D721Med (cell line): ENCODE results near the gene DDOST.

Source experiments
- DNase-seq: peaks from one replicate; pipeline ENCODE4 v3.0.0; 2011; ENCODE audit warnings: low spot score; ENCODE audit not compliant: insufficient read length
- FAIRE-seq: peaks from 2 replicates; lab custom pipeline; 2011; peaks lifted over from hg19 to GRCh38; lab: Jason Lieb, UNC
- TF ChIP-seq, protein P1 (sequence below): IDR thresholded peaks from 2 replicates; pipeline ENCODE4 v1.5.1; 2012; ENCODE audit warnings: mild to moderate bottlenecking, control low read depth; ENCODE audit not compliant: insufficient read depth; ENCODE audit errors: missing control alignments

The DDOST gene

GRCh38 chr1:20705203-20705755 lies 44.1 kb upstream of the DDOST start:
- TF ChIP-seq, protein P1, sequence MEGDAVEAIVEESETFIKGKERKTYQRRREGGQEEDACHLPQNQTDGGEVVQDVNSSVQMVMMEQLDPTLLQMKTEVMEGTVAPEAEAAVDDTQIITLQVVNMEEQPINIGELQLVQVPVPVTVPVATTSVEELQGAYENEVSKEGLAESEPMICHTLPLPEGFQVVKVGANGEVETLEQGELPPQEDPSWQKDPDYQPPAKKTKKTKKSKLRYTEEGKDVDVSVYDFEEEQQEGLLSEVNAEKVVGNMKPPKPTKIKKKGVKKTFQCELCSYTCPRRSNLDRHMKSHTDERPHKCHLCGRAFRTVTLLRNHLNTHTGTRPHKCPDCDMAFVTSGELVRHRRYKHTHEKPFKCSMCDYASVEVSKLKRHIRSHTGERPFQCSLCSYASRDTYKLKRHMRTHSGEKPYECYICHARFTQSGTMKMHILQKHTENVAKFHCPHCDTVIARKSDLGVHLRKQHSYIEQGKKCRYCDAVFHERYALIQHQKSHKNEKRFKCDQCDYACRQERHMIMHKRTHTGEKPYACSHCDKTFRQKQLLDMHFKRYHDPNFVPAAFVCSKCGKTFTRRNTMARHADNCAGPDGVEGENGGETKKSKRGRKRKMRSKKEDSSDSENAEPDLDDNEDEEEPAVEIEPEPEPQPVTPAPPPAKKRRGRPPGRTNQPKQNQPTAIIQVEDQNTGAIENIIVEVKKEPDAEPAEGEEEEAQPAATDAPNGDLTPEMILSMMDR, result no peak
- FAIRE-seq (no peak), DNase-seq (no peak)

DNA sequence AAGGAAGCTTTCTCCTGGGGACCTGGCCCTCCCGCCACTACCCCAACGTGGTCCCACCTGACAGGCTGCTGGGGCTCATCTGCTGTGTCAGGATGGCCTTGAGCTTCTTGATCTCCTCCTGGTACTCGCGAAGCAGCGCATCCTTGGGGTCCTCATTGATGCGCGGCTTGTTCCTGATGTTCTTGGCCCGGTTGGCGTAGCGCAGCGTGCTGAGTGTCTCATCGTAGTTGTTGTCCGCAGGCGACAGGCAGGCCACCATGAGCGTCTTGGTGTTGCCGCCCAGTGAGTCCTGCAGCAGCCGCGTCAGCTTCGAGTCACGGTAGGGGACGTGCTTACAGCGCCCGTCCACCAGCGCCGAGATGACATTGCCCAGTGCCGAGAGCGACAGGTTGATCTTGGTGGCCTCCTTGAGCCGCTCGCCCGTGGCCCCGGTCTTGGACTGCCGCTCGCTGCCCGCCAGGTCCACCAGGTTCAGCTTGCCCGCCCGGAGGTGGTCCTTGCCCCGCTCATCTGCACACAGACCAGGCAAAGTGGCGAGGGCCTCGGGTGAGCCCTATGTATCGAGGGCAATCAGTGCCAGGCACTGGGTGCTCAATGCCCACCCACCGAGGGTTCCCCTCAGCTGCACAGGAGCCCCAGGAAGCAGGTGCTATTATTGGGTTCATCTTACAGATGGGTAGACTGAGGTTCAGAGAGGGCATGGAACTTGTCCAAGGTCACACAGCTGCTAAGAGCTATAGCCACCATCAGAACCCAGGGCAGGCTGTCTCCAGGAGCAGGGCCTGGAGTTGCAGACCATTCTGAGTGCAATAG lies 43.4 kb upstream of the DDOST start:
- no peak for FAIRE-seq
- TF ChIP-seq, protein P1, result no peak
- no peak for DNase-seq

DNA sequence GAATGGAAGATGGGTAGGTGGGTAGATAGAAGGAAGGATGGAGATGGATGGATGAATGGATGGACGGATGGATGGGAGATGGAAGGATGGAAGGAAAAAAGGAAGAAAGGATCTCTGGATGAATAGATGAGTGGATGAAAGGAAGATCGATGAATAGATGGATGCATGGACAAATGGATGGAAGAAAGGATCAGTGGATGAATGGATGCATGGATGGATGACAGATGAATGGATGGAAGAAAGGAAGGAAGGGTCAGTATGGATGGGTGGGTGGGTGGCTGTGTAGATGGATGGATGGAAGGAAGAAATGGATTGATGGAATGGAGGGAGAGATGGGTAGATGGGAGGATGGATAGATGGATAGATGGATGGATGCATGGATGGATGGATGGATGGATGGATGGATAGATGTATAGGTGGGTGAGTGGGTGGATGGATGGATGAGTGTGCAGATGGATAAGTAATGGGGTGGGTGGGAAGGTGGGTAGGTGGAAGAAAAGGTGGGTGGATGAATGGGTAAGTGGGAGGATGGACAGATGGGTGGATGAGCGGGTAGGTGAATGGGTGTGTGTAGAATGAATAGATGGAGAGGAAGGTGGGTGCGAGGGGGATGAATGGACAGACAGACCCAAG lies 42.1 kb upstream of the DDOST start:
- TF ChIP-seq, protein P1, result no peak
- DNase-seq (no peak), FAIRE-seq (no peak)

DNA sequence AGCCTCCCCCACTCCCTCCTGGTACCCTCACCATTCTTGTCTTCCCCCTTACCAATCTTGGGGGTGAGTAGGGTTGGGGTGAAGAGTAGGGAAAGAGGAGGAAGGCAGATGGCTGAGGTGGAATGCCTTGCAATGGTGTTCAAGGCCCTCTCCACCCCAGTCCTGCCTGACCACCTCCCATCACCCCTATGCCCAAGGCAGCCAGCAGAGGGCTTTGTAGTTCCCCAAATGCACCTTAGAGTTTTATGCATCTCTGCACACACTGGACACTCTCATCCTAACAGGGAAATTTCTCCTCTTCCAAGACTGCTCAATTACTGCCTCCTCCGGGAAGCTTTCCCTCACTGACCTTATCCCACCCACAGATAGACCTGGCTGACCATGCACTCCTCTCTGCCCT lies 41.2 kb upstream of the DDOST start:
- FAIRE-seq (no peak), DNase-seq (no peak)
- TF ChIP-seq, protein P1, result no peak

DNA sequence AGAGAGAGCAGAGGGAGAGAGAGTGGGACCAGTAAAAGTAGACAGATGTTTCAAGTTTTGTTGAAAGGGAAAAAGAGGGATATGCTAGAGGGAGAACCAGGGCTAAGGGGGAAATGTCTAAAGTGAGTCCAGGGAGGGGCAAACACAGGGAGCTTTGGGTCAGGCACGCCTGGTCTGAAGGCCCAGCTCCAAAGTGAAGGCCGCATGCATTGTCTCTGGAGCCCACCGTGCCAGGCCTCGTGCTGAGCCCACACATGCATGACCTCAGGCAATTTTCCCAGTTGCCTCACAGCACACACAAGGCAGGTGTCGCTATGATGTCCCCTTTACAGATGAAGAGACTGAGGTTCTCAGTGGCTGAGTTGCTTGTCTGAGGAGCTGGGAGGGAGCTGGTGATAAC lies 40.7 kb upstream of the DDOST start:
- TF ChIP-seq, protein P1, result no peak
- FAIRE-seq (no peak), DNase-seq (no peak)

GRCh38 chr1:20701446-20701845 lies 40.3 kb upstream of the DDOST start:
- no peak for DNase-seq
- TF ChIP-seq, protein P1, result no peak

DNA sequence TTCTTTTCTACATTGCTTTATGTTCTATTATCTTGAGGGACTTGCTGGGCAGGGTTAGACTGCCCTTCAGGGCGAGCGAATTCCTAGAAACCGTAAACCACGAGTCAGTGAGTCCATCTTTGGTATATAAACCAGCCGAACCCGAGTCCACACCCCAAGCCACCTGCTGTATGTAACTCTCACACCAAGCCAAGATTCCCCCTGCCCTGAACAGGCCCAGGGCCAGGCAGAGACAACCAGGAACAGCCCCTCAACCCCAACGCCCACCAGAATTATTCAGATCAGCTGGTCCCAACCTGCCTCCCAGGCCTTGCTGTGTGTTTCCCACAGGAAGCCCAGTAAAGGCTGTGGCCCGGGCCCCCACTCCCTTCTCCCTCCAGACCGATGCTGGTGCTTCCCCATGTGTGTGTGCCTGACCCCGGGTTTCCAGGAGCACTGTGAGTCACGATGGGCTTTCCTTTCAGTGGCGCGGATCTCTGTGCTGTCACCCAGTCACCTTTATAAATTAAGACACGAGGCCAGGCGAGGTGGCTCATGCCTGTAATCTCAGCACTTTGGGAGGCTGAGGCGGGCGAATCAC lies 39.6 kb upstream of the DDOST start:
- TF ChIP-seq, protein P1, result no peak
- DNase-seq (no peak), FAIRE-seq (no peak)

More at GRCh38 chr1:20701446-20701845, 40.3 kb upstream of the DDOST start:
- no peak for FAIRE-seq
